ENCODE results near the gene GPS2.

GPS2 gene

GRCh38 chr17:7314719-7315569 is at the start of gene GPS2:
Gene GPS2 (minus strand): TSS chr17:7315360. CDS start chr17:7315052, 308 bp downstream.
- H3K9ac ChIP-seq (ENCODE audit: low read length) = peak within 1 kb of the TSS; percentile 84
- H3K4me3 ChIP-seq (ENCODE audit: low read depth, low read length) = peak within 1 kb of the TSS; percentile 90
- H3K27ac ChIP-seq (ENCODE audit: low read depth, low read length) = peak within 1 kb of the TSS; percentile 94
- peaks cover 74% of the 10 kb centered on the region for H3K36me3 ChIP-seq (ENCODE audit: control insufficient read depth, insufficient read depth, low read length)
- H3K9me3 ChIP-seq (ENCODE audit: control insufficient read depth, insufficient read depth, low read depth, low read length) = no peaks in the 10 kb centered on the region
- no peaks in the 10 kb centered on the region for H3K27me3 ChIP-seq (ENCODE audit: control insufficient read depth, insufficient read depth, low read length)
- H3K4me1 ChIP-seq (ENCODE audit: control insufficient read depth, insufficient read depth, low read length) = peaks cover 14% of the 10 kb centered on the region

GRCh38 chr17:7363311-7363710 is 48.2 kb upstream of the GPS2 start:
- H3K27me3 ChIP-seq (ENCODE audit: control insufficient read depth, insufficient read depth, low read length) = no peaks in the 10 kb centered on the region
- peaks cover 6% of the 10 kb centered on the region; the same call in 1 of the 2 replicates for H3K4me1 ChIP-seq (ENCODE audit: control insufficient read depth, insufficient read depth, low read length)
- H3K4me3 ChIP-seq (ENCODE audit: low read depth, low read length) = no peak overlapping the region
- no peaks in the 10 kb centered on the region for H3K36me3 ChIP-seq (ENCODE audit: control insufficient read depth, insufficient read depth, low read length)
- H3K9ac ChIP-seq (ENCODE audit: low read length) = no peak overlapping the region
- no peak overlapping the region for H3K27ac ChIP-seq (ENCODE audit: low read depth, low read length)
- H3K9me3 ChIP-seq (ENCODE audit: control insufficient read depth, insufficient read depth, low read depth, low read length) = no peaks in the 10 kb centered on the region

- no peak overlapping the region for H3K4me3 ChIP-seq (ENCODE audit: low read depth, low read length)
- H3K36me3 ChIP-seq (ENCODE audit: control insufficient read depth, insufficient read depth, low read length) = no peaks in the 10 kb centered on the region
- no peaks in the 10 kb centered on the region for H3K27me3 ChIP-seq (ENCODE audit: control insufficient read depth, insufficient read depth, low read length)
- H3K27ac ChIP-seq (ENCODE audit: low read depth, low read length) = no peak overlapping the region
- no peaks in the 10 kb centered on the region for H3K9me3 ChIP-seq (ENCODE audit: control insufficient read depth, insufficient read depth, low read depth, low read length)
- no peak overlapping the region for H3K9ac ChIP-seq (ENCODE audit: low read length)
- no peaks in the 10 kb centered on the region for H3K4me1 ChIP-seq (ENCODE audit: control insufficient read depth, insufficient read depth, low read length)
These were observed 46.7 kb upstream of the GPS2 start for GRCh38 chr17:7361906-7362305.

GRCh38 chr17:7357381-7357780 is 42.2 kb upstream of the GPS2 start:
- Histone ChIP-seq H3K27me3 (ENCODE audit: control insufficient read depth, insufficient read depth, low read length) (0 out of 2 replicates have a peak, but pooled peaks cover 6% of the 10 kb centered on the region), H3K36me3 (ENCODE audit: control insufficient read depth, insufficient read depth, low read length) (no peaks in the 10 kb centered on the region), H3K4me3 (ENCODE audit: low read depth, low read length) (no peak overlapping the region), H3K4me1 (ENCODE audit: control insufficient read depth, insufficient read depth, low read length) (peaks cover 15% of the 10 kb centered on the region), H3K9ac (ENCODE audit: low read length) (no peak overlapping the region), H3K9me3 (ENCODE audit: control insufficient read depth, insufficient read depth, low read depth, low read length) (no peaks in the 10 kb centered on the region), H3K27ac (ENCODE audit: low read depth, low read length) (no peak overlapping the region)

GRCh38 chr17:7356756-7357155 is 41.6 kb upstream of the GPS2 start:
- Histone ChIP-seq H3K4me1 (ENCODE audit: control insufficient read depth, insufficient read depth, low read length) (peaks cover 16% of the 10 kb centered on the region), H3K27ac (ENCODE audit: low read depth, low read length) (no peak overlapping the region), H3K9me3 (ENCODE audit: control insufficient read depth, insufficient read depth, low read depth, low read length) (no peaks in the 10 kb centered on the region), H3K9ac (ENCODE audit: low read length) (no peak overlapping the region), H3K4me3 (ENCODE audit: low read depth, low read length) (no peak overlapping the region), H3K36me3 (ENCODE audit: control insufficient read depth, insufficient read depth, low read length) (no peaks in the 10 kb centered on the region), H3K27me3 (ENCODE audit: control insufficient read depth, insufficient read depth, low read length) (0 out of 2 replicates have a peak, but pooled peaks cover 6% of the 10 kb centered on the region)

- H3K27ac ChIP-seq (ENCODE audit: low read depth, low read length) = no peak overlapping the region
- H3K9ac ChIP-seq (ENCODE audit: low read length) = no peak overlapping the region
- H3K4me3 ChIP-seq (ENCODE audit: low read depth, low read length) = peak overlapping the region; percentile 44
- H3K36me3 ChIP-seq (ENCODE audit: control insufficient read depth, insufficient read depth, low read length) = no peaks in the 10 kb centered on the region
- H3K27me3 ChIP-seq (ENCODE audit: control insufficient read depth, insufficient read depth, low read length) = 0 out of 2 replicates have a peak, but pooled peaks cover 6% of the 10 kb centered on the region
- H3K4me1 ChIP-seq (ENCODE audit: control insufficient read depth, insufficient read depth, low read length) = peaks cover 16% of the 10 kb centered on the region
- no peaks in the 10 kb centered on the region for H3K9me3 ChIP-seq (ENCODE audit: control insufficient read depth, insufficient read depth, low read depth, low read length)
These were observed 41.0 kb upstream of the GPS2 start for GRCh38 chr17:7356072-7356549.

- H3K9me3 ChIP-seq (ENCODE audit: control insufficient read depth, insufficient read depth, low read depth, low read length) = no peaks in the 10 kb centered on the region
- no peak overlapping the region for H3K9ac ChIP-seq (ENCODE audit: low read length)
- peaks cover 16% of the 10 kb centered on the region for H3K4me1 ChIP-seq (ENCODE audit: control insufficient read depth, insufficient read depth, low read length)
- 0 out of 2 replicates have a peak, but pooled peaks cover 6% of the 10 kb centered on the region for H3K27me3 ChIP-seq (ENCODE audit: control insufficient read depth, insufficient read depth, low read length)
- no peak overlapping the region for H3K4me3 ChIP-seq (ENCODE audit: low read depth, low read length)
- H3K36me3 ChIP-seq (ENCODE audit: control insufficient read depth, insufficient read depth, low read length) = no peaks in the 10 kb centered on the region
- no peak overlapping the region for H3K27ac ChIP-seq (ENCODE audit: low read depth, low read length)
These were observed 40.4 kb upstream of the GPS2 start for GRCh38 chr17:7355573-7355972.

- Histone ChIP-seq H3K4me3 (ENCODE audit: low read depth, low read length) (no peak within 1 kb of the TSS), H3K4me1 (ENCODE audit: control insufficient read depth, insufficient read depth, low read length) (peaks cover 16% of the 10 kb centered on the region), H3K27ac (ENCODE audit: low read depth, low read length) (no peak within 1 kb of the TSS), H3K9me3 (ENCODE audit: control insufficient read depth, insufficient read depth, low read depth, low read length) (no peaks in the 10 kb centered on the region), H3K36me3 (ENCODE audit: control insufficient read depth, insufficient read depth, low read length) (no peaks in the 10 kb centered on the region), H3K9ac (ENCODE audit: low read length) (no peak within 1 kb of the TSS), H3K27me3 (ENCODE audit: control insufficient read depth, insufficient read depth, low read length) (0 out of 2 replicates have a peak, but pooled peaks cover 6% of the 10 kb centered on the region)
These were observed 39.9 kb upstream of the GPS2 start, which contains the start of gene TMEM95 for GRCh38 chr17:7355053-7355452. Gene TMEM95 (plus strand): TSS chr17:7355156. CDS start chr17:7355205, 49 bp downstream.

GRCh38 chr17:7354262-7354843 is 39.2 kb upstream of the GPS2 start:
- no peaks in the 10 kb centered on the region for H3K9me3 ChIP-seq (ENCODE audit: control insufficient read depth, insufficient read depth, low read depth, low read length)
- no peak overlapping the region for H3K27ac ChIP-seq (ENCODE audit: low read depth, low read length)
- no peaks in the 10 kb centered on the region for H3K36me3 ChIP-seq (ENCODE audit: control insufficient read depth, insufficient read depth, low read length)
- H3K9ac ChIP-seq (ENCODE audit: low read length) = no peak overlapping the region
- H3K4me1 ChIP-seq (ENCODE audit: control insufficient read depth, insufficient read depth, low read length) = peaks cover 23% of the 10 kb centered on the region
- H3K4me3 ChIP-seq (ENCODE audit: low read depth, low read length) = no peak overlapping the region
- H3K27me3 ChIP-seq (ENCODE audit: control insufficient read depth, insufficient read depth, low read length) = 0 out of 2 replicates have a peak, but pooled peaks cover 6% of the 10 kb centered on the region

GRCh38 chr17:7352910-7353635 is 37.9 kb upstream of the GPS2 start:
- Histone ChIP-seq H3K27me3 (ENCODE audit: control insufficient read depth, insufficient read depth, low read length) (0 out of 2 replicates have a peak, but pooled peaks cover 6% of the 10 kb centered on the region), H3K4me3 (ENCODE audit: low read depth, low read length) (peak overlapping the region; percentile 91), H3K9ac (ENCODE audit: low read length) (no peak overlapping the region), H3K36me3 (ENCODE audit: control insufficient read depth, insufficient read depth, low read length) (no peaks in the 10 kb centered on the region), H3K27ac (ENCODE audit: low read depth, low read length) (no peak overlapping the region), H3K4me1 (ENCODE audit: control insufficient read depth, insufficient read depth, low read length) (peaks cover 27% of the 10 kb centered on the region), H3K9me3 (ENCODE audit: control insufficient read depth, insufficient read depth, low read depth, low read length) (no peaks in the 10 kb centered on the region)

All from HUES6 (cell line).